ENCODE measurements around the gene GRAMD4. TPM values are rescaled to one million over a fixed set of nuclear protein-coding genes. Genes with fewer than 3 reads are reported as not detected.

The GRAMD4 gene
- total RNA-seq, 1 donor: 18.1 TPM

DNA sequence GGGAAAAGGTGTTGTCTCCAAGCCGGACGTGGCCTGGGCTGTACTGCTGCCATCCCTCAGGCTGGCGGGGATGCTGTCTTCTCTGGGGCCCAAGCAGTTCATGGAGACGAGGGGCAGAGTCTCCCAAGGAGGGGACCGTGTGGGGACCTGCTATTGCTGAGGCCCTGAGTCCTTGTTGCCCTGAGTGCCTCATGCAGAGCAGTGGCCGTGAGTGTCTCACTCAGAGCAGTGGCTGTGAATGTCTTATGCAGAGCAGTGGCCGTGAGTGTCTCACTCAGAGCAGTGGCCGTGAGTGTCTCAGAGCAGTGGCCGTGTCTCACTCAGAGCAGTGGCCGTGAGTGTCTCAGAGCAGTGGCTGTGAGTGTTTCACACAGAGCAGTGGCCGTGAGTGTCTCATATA is 54.7 kb downstream of the GRAMD4 start:
- no peak overlapping the region for H3K4me3 ChIP-seq (ENCODE audit: low read depth, low read length)
- TF ChIP-seq, protein P1, sequence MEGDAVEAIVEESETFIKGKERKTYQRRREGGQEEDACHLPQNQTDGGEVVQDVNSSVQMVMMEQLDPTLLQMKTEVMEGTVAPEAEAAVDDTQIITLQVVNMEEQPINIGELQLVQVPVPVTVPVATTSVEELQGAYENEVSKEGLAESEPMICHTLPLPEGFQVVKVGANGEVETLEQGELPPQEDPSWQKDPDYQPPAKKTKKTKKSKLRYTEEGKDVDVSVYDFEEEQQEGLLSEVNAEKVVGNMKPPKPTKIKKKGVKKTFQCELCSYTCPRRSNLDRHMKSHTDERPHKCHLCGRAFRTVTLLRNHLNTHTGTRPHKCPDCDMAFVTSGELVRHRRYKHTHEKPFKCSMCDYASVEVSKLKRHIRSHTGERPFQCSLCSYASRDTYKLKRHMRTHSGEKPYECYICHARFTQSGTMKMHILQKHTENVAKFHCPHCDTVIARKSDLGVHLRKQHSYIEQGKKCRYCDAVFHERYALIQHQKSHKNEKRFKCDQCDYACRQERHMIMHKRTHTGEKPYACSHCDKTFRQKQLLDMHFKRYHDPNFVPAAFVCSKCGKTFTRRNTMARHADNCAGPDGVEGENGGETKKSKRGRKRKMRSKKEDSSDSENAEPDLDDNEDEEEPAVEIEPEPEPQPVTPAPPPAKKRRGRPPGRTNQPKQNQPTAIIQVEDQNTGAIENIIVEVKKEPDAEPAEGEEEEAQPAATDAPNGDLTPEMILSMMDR (IDR thresholded peaks at IDR 0.05; ENCODE audit: insufficient read depth, low read depth, low read length): no peak
- DNase-seq (ENCODE audit: low read depth): no peak

DNA sequence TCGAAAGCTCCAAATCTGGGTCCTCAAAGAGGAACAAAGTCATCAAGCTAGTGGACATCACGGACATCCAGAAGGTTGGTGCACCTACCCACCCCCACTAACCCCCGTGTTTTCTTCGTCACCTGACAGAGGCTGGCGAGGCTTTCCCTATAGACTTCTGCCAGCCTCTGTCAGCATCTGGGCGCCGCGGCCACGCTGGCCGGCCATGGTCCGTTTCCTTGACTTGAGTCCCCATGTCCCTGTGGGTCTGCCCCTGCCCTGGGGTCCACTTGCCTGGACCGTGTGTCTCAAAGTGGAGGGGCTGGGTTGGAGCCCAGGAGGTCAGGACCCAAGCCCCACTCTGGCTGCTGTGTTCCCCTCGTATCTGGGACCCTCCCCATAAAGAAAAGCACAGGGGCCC is 55.3 kb downstream of the GRAMD4 start:
- TF ChIP-seq, protein P1 (IDR thresholded peaks at IDR 0.05; ENCODE audit: insufficient read depth, low read depth, low read length): no peak
- H3K4me3 ChIP-seq (ENCODE audit: low read depth, low read length): no peak overlapping the region
- DNase-seq (ENCODE audit: low read depth): no peak

DNA sequence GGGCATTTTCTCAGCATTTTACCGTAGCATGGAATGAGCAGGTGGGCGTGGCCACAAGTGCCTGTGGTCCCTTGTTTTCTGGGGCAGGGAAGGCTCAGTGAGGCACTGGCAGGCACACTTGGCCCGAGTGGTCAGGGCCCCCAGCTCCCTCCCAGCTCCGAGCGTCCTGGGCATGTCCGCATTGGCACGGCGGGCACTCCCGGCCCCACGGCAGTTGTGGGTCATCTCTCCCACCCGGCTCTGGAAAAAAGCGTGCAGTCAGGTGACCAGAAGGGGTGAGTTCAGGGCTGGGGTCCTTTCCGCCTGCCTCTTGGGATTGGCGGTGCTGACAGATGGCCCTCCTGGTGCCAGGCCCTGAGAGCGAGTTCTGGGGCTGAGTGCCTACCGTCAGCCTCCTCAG is 55.8 kb downstream of the GRAMD4 start:
- TF ChIP-seq, protein P1 (IDR thresholded peaks at IDR 0.05; ENCODE audit: insufficient read depth, low read depth, low read length): no peak
- no peak overlapping the region for H3K4me3 ChIP-seq (ENCODE audit: low read depth, low read length)
- no peak for DNase-seq (ENCODE audit: low read depth)

DNA sequence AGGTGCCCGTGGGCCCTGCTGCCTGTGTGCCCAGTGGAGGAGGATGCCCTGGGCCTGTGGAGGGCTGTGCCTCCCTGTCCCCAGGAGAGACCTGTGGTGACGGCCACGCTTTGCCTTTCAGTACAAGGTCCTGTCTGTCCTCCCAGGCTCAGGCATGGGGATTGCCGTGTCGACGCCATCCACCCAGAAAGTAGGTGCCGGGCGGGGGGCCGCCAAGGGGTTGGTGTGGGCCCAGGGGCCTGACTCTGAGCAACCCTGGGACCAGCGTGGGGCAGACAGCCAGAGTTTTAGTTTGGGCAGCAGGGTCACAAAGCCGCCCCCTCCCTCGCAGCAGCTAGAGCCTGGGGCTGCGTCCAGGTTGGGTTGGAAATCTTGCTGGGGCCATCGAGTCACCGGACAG is 56.3 kb downstream of the GRAMD4 start:
- TF ChIP-seq, protein P1 (IDR thresholded peaks at IDR 0.05; ENCODE audit: insufficient read depth, low read depth, low read length): no peak
- no peak for DNase-seq (ENCODE audit: low read depth)
- no peak overlapping the region for H3K4me3 ChIP-seq (ENCODE audit: low read depth, low read length)

DNA sequence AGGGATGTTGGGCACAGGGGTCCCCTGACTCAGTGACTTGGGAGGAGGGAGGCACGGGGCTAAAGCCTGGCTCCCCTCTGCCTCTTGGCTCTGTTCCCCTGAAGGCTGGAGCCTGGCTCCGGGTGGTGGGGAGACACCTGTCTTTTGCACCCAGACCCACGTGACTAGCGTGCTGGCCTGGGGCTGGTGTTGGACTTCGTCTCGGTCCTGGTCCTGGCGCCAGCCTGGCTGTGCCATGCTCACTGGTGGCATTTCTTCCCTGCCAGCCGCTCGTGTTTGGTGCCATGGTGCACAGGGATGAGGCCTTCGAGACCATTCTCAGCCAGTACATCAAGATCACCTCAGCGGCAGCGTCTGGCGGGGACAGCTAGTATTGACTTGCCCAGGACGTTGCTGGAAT is 56.7 kb downstream of the GRAMD4 start:
- no peak overlapping the region for H3K4me3 ChIP-seq (ENCODE audit: low read depth, low read length)
- no peak for DNase-seq (ENCODE audit: low read depth)
- TF ChIP-seq, protein P1 (IDR thresholded peaks at IDR 0.05; ENCODE audit: insufficient read depth, low read depth, low read length): no peak

DNA sequence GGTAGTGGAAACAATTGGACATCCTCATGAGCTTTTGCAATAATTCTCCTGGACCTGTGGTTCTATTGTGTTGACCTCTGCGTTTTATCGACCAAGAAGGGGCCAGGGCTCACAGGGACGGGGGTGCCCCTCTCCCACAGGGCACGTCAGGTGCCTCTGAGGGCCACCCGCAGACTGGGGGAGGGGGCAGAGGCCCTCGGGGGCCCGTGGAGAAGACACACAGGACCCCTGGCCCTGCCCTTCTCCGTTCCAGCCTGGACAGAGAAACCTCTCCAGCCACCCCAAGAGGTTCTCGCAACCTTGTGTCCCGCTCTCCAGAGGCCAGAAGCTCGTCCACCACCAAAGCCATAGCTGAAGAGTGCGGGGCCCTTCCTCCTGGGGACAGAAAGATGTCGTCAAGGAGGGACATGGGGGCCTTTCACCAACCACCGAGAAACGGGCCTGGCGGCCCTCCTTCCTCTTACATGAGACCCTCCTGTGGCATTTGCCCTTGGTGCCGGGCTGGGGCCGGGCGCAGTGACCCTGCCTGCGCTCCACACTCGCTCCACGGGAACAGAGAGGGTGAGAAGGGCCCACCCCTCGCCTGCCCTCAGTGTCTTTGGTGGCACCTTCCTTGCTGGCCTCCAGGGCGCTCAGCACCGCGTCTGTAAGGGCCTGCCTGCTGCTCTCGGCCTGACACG is 57.3 kb downstream of the GRAMD4 start:
- DNase-seq (ENCODE audit: low read depth): no peak
- no peak overlapping the region for H3K4me3 ChIP-seq (ENCODE audit: low read depth, low read length)
- TF ChIP-seq, protein P1 (IDR thresholded peaks at IDR 0.05; ENCODE audit: insufficient read depth, low read depth, low read length): no peak

Measured in fibroblast of villous mesenchyme (primary cell).